Mesothelial cell of epicardium (in vitro differentiated cells): ENCODE data around the gene BAD. TPM values are rescaled to one million over a fixed set of nuclear protein-coding genes. Genes with fewer than 3 reads are reported as not detected.

Source experiments
- DNase-seq, 2 experiments: peaks; one replicate each; pipeline ENCODE4 v3.0.0; 2021; ENCODE audit warnings: low spot score in 2 of 2; ENCODE audit not compliant: unreplicated experiment in 2 of 2
- H3K27ac Mint-ChIP-seq: 2 replicates; pipeline ENCODE4 v1.8.0; 2021; ENCODE audit warnings: mixed read lengths
- H3K27me3 Mint-ChIP-seq: 2 replicates; pipeline ENCODE4 v1.8.0; 2021; ENCODE audit warnings: low read depth, mixed read lengths
- H3K36me3 Mint-ChIP-seq: 2 replicates; pipeline ENCODE4 v1.8.0; 2021; ENCODE audit warnings: mixed read lengths
- H3K4me1 Mint-ChIP-seq: 2 replicates; pipeline ENCODE4 v1.8.0; 2021; ENCODE audit warnings: mixed read lengths
- H3K4me3 Mint-ChIP-seq: 2 replicates; pipeline ENCODE4 v1.8.0; 2021; ENCODE audit warnings: mild to moderate bottlenecking, moderate library complexity, mixed read lengths
- H3K9me3 Mint-ChIP-seq: 2 replicates; pipeline ENCODE4 v1.8.0; 2021; ENCODE audit warnings: mixed read lengths
- total RNA-seq: library from RNA; stranded (reverse); gene quantifications from 3 replicates; pipeline ENCODE4 v1.2.1, GENCODE V29; 2021
- TF ChIP-seq, protein P1 (sequence below): fragments of 200-600 bp; sonication (generic); IDR thresholded peaks from one replicate; pipeline ENCODE4 v1.5.0; 2021; ENCODE audit warnings: antibody characterized with exemption; ENCODE audit not compliant: unreplicated experiment

The BAD gene
- total RNA-seq, 1 donor from 2014 or later = 50.2 TPM

DNA sequence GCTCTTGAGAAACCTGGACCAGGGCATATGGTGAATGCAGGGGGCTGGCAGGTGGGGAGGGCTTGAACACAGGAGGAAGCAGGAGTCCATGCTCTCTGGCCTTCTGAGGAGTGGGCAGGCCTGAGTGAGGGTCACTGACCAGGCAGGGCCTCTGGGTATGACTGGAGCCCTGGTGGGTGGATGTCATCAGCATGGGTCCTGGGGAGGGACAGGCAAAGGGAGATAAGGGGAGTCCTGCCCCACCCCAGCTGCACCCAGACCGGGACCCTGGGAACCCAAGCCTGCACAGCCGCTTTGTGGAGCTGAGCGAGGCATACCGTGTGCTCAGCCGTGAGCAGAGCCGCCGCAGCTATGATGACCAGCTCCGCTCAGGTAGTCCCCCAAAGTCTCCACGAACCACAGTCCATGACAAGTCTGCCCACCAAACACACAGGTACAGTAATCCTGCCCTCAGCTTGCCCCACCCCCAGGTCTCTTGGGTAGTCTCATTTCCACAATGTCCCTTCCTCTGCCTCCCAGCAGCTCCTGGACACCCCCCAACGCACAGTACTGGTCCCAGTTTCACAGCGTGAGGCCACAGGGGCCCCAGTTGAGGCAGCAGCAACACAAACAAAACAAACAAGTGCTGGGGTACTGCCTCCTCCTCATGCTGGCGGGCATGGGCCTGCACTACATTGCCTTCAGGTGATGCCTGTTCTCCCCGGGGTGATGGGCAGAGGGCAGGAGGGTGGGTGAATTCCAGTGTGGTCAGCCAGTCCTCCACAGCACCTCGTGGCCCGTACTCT lies 52.1 kb downstream of the BAD start:
- no peak for DNase-seq
- Mint-ChIP-seq H3K27me3 (no peaks in the 10 kb centered on the region), H3K4me1 (peaks cover 23% of the 10 kb centered on the region), H3K36me3 (no peaks in the 10 kb centered on the region), H3K9me3 (no peaks in the 10 kb centered on the region), H3K27ac (peak overlapping the region; percentile 47), H3K4me3 (peak overlapping the region; percentile 83)
- TF ChIP-seq, protein P1, sequence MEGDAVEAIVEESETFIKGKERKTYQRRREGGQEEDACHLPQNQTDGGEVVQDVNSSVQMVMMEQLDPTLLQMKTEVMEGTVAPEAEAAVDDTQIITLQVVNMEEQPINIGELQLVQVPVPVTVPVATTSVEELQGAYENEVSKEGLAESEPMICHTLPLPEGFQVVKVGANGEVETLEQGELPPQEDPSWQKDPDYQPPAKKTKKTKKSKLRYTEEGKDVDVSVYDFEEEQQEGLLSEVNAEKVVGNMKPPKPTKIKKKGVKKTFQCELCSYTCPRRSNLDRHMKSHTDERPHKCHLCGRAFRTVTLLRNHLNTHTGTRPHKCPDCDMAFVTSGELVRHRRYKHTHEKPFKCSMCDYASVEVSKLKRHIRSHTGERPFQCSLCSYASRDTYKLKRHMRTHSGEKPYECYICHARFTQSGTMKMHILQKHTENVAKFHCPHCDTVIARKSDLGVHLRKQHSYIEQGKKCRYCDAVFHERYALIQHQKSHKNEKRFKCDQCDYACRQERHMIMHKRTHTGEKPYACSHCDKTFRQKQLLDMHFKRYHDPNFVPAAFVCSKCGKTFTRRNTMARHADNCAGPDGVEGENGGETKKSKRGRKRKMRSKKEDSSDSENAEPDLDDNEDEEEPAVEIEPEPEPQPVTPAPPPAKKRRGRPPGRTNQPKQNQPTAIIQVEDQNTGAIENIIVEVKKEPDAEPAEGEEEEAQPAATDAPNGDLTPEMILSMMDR = no peak

DNA sequence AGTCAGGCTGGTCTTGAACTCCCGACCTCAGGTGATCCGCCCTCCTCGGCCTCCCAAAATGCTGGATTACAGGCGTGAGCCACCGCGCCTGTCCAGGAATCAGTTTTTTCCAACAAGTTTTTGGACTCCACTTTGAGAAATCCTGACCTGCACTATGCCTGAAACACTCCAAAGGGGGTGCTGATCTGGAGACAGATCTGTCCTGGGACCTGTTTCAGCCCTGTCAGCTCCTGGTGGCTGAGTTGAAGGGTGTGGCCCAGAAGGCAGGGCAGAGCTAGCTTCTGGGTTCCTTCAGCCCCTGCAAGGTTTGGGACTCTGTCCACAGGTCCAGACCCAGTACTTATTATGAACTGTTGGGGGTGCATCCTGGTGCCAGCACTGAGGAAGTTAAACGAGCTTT lies 52.9 kb downstream of the BAD start:
- Mint-ChIP-seq H3K9me3 (no peaks in the 10 kb centered on the region), H3K36me3 (no peaks in the 10 kb centered on the region), H3K4me3 (peak overlapping the region; percentile 83), H3K27ac (no peak overlapping the region), H3K4me1 (peaks cover 30% of the 10 kb centered on the region), H3K27me3 (no peaks in the 10 kb centered on the region)
- no peak for DNase-seq
- TF ChIP-seq, protein P1 = no peak

DNA sequence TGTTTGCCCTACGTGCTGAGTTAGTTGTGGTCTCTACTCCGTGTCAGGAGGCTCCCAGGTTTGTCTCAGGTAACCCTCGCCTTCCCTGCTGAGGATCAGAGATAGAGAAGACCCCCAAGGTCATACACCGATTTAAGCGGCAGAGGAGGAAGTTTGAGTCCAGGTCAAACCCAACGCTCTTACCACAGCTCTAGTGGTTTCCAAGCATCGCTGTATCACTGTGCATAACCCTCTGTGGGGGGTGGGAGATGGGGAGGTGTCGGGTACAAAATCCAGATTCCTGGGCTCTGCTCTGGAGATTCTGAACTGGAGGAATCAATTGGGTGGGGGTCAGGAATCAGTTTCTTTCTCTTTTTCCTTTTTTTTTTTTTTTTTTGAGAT lies 53.5 kb downstream of the BAD start:
- H3K36me3 Mint-ChIP-seq = no peaks in the 10 kb centered on the region
- H3K9me3 Mint-ChIP-seq = no peaks in the 10 kb centered on the region
- no peak for DNase-seq
- peak overlapping the region; percentile 83 for H3K4me3 Mint-ChIP-seq
- H3K4me1 Mint-ChIP-seq = peaks cover 30% of the 10 kb centered on the region
- no peaks in the 10 kb centered on the region for H3K27me3 Mint-ChIP-seq
- H3K27ac Mint-ChIP-seq = peak overlapping the region; percentile 85
- TF ChIP-seq, protein P1 = no peak

DNA sequence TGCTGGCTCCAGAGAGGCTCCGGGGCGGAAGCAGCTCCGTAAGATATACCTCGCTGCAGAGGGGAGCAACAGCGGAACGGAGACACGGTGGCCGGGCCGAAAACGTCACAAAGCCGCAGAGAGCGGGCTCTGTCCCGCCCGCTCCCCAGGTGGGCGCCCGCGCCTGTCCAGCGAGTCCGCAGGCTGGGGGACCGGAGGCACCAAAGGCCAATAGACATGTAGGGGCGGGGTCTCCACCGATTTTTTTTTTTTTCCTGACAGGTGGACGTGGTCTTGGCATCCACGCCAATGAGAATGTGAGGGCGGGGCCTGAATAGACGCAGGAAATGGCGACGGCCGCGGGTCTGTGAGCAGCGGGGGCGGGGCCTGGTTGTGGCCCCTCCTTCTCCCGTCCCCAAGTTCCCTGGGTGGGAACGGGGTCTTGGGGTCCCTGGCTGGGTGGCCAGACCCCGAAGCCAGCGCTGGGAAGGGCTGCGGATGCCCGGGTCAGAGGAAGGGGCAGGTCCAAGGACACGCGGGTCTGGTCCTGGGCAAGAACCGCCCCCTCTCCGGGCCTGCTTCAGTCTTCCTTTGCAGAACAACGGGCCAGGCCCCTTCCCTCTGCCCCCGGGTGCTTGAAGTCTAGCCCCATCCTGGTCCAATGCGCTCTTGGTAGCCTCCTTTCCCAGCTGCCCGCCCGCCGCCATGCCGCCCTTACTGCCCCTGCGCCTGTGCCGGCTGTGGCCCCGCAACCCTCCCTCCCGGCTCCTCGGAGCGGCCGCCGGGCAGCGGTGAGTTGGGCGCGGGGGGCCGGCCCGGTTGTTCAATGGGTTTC lies 54.1 kb downstream of the BAD start, which contains the start of gene DNAJC4:
Gene DNAJC4 (plus strand): TSS at position 378 of the 814 bp plus-strand sequence. CDS start 307 bp downstream, at position 685.
- no peaks in the 10 kb centered on the region for H3K27me3 Mint-ChIP-seq
- TF ChIP-seq, protein P1 = no peak
- peaks cover 28% of the 10 kb centered on the region for H3K4me1 Mint-ChIP-seq
- peak within 1 kb of the TSS; percentile 86 for H3K27ac Mint-ChIP-seq
- H3K9me3 Mint-ChIP-seq = no peaks in the 10 kb centered on the region
- H3K36me3 Mint-ChIP-seq = no peaks in the 10 kb centered on the region
- peak; percentile 80 to 87 for DNase-seq
- peak within 1 kb of the TSS; percentile 83 for H3K4me3 Mint-ChIP-seq

DNA sequence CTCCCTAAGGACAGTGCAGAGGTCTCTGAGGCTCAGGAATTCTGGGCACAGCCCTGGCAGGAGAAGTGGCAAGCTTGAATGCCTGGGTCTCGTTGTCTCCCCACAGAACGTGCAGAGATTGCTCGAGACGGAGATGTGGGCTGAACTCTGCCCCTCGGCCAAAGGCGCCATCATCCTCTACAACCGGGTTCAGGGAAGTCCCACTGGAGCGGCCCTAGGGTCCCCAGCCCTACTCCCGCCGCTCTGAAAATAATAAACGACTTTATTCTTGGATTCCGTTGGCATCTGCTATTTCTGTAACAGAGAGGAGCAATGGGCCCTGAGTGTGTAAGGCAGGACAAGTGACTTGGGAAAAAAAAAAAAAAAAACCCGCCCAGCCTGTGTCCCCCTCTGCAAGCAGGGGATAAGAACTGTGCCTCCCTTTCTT lies 54.7 kb downstream of the BAD start:
- H3K27me3 Mint-ChIP-seq = no peaks in the 10 kb centered on the region
- TF ChIP-seq, protein P1 = no peak
- H3K4me3 Mint-ChIP-seq = peak overlapping the region; percentile 83
- H3K36me3 Mint-ChIP-seq = no peaks in the 10 kb centered on the region
- H3K9me3 Mint-ChIP-seq = no peaks in the 10 kb centered on the region
- no peak for DNase-seq
- H3K27ac Mint-ChIP-seq = peak overlapping the region; percentile 86
- peaks cover 29% of the 10 kb centered on the region for H3K4me1 Mint-ChIP-seq
